Measurements from ENCODE around the gene SEZ6L2.
"Not testable (repeated sequence)": the region's sequence is repeated elsewhere in the genome, so short reads cannot be mapped to it uniquely, and the experiment has no call there.

Gene SEZ6L2

GRCh38 chr16:29849505-29849904 is 49.8 kb downstream of the SEZ6L2 start:
- DNase-seq: no peak

GRCh38 chr16:29848420-29849297 is 50.7 kb downstream of the SEZ6L2 start:
- DNase-seq: peak; percentile 83

- no peak for DNase-seq
Observed at GRCh38 chr16:29845656-29846055, 53.7 kb downstream of the SEZ6L2 start.

GRCh38 chr16:29844575-29845331 is 54.6 kb downstream of the SEZ6L2 start:
- no peak for DNase-seq

- DNase-seq: no peak
Observed at GRCh38 chr16:29843931-29844330, 55.4 kb downstream of the SEZ6L2 start.

GRCh38 chr16:29842732-29843346 is 56.5 kb downstream of the SEZ6L2 start:
- no peak for DNase-seq

GRCh38 chr16:29841631-29842030 is 57.7 kb downstream of the SEZ6L2 start:
- DNase-seq: no peak

GRCh38 chr16:29840240-29840639 is 59.1 kb downstream of the SEZ6L2 start:
- DNase-seq: no peak

- no peak for DNase-seq
Observed at GRCh38 chr16:29839822-29840221, 59.5 kb downstream of the SEZ6L2 start.

- no peak for DNase-seq
Observed at GRCh38 chr16:29837841-29838240, 61.5 kb downstream of the SEZ6L2 start.

GRCh38 chr16:29836623-29837022 is 62.7 kb downstream of the SEZ6L2 start:
- DNase-seq: no peak

GRCh38 chr16:29835926-29836325 is 63.4 kb downstream of the SEZ6L2 start:
- DNase-seq: no peak

- DNase-seq: no peak
Observed at GRCh38 chr16:29834079-29834478, 65.3 kb downstream of the SEZ6L2 start.

GRCh38 chr16:29833219-29833618 is 66.1 kb downstream of the SEZ6L2 start:
- not testable (repeated sequence) for DNase-seq

- DNase-seq: no peak
Observed at GRCh38 chr16:29831490-29831889, 67.9 kb downstream of the SEZ6L2 start.

GRCh38 chr16:29830774-29831173 is 68.6 kb downstream of the SEZ6L2 start:
- DNase-seq: no peak

- no peak for DNase-seq
Observed at GRCh38 chr16:29826342-29826695, 73.0 kb downstream of the SEZ6L2 start.

- DNase-seq: peak; percentile 63
Observed at GRCh38 chr16:29825145-29826044, 74.0 kb downstream of the SEZ6L2 start.

- no peak for DNase-seq
Observed at GRCh38 chr16:29824589-29825144, 74.7 kb downstream of the SEZ6L2 start.

- DNase-seq: no peak
Observed at GRCh38 chr16:29821643-29822115, 77.7 kb downstream of the SEZ6L2 start.

Data from stimulated activated CD4-positive, alpha-beta T cell treated with anti-CD3 and anti-CD28 coated beads, Interleukin-4, amount 100 ng/mL, for 24 hours (primary cell).